Body of pancreas (tissue), 4 donors: ENCODE measurements around the gene CTTNBP2NL.

Source experiments
- POLR2A ChIP-seq, 3 donors: fragments of 450-650 bp; IDR thresholded peaks; one replicate each; pipeline ENCODE4 v1.6.1; 2016; ENCODE audit warnings: antibody characterized with exemption in 3 of 3, mild to moderate bottlenecking in 2 of 3
- TF ChIP-seq, protein P1 (sequence below), 7 experiments: fragments of 450-650 bp in 4 of 7; fragments of 200-600 bp in 3 of 7; sonication (generic) in 3 of 7; IDR thresholded peaks; one replicate each; pipeline ENCODE4 v1.5.1; 2016 to 2019; ENCODE audit warnings: antibody characterized with exemption in 7 of 7

DNA sequence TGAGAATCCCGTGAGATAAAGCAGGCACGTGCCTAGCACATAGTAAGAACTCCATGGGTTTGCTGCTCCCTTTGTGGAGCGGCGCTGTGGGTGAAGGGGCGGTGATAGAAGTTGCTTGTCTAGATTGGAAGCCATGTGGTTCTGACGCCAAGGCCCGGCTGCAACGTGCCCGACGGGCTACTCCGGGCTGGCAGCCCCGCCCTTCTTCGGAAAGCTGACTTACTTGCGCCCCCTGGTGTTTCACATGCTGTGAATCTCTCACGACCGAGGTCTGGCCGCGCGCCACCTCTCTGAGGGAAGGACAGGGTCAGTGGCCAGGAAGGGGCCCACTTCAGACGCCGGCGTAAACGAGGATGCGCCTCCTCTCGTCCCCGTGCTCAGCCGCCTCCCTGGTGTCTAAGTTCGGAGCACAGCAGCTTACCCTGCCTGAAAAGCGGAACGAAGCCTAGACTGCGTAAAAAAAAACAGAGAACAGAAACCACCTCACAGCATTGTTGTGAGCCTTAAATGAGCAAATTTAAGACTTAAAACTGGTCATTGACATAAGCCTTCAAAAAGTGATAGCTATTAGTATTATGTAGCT, 70.2 kb downstream of the CTTNBP2NL start:
- TF ChIP-seq, protein P1, sequence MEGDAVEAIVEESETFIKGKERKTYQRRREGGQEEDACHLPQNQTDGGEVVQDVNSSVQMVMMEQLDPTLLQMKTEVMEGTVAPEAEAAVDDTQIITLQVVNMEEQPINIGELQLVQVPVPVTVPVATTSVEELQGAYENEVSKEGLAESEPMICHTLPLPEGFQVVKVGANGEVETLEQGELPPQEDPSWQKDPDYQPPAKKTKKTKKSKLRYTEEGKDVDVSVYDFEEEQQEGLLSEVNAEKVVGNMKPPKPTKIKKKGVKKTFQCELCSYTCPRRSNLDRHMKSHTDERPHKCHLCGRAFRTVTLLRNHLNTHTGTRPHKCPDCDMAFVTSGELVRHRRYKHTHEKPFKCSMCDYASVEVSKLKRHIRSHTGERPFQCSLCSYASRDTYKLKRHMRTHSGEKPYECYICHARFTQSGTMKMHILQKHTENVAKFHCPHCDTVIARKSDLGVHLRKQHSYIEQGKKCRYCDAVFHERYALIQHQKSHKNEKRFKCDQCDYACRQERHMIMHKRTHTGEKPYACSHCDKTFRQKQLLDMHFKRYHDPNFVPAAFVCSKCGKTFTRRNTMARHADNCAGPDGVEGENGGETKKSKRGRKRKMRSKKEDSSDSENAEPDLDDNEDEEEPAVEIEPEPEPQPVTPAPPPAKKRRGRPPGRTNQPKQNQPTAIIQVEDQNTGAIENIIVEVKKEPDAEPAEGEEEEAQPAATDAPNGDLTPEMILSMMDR (IDR thresholded peaks at IDR 0.05): peak; percentile 60 to 97 (median 95)
- peak in 2 of 3 donors; percentile 20 to 28 for TF ChIP-seq POLR2A (IDR thresholded peaks at IDR 0.05)
